NCI-H187 (cell line): ENCODE data around the gene MMP24OS.
"Not testable (repeated sequence)": the region's sequence is repeated elsewhere in the genome, so short reads cannot be mapped to it uniquely, and the experiment has no call there.

Source experiments
- DNase-seq, 2 experiments: peaks; one replicate each; lab custom pipeline; 2025; lab: John Stamatoyannopoulos, UW

The MMP24OS gene

GRCh38 chr20:35275741-35276251 lies 2.1 kb downstream of the MMP24OS start:
- DNase-seq: no peak

DNA sequence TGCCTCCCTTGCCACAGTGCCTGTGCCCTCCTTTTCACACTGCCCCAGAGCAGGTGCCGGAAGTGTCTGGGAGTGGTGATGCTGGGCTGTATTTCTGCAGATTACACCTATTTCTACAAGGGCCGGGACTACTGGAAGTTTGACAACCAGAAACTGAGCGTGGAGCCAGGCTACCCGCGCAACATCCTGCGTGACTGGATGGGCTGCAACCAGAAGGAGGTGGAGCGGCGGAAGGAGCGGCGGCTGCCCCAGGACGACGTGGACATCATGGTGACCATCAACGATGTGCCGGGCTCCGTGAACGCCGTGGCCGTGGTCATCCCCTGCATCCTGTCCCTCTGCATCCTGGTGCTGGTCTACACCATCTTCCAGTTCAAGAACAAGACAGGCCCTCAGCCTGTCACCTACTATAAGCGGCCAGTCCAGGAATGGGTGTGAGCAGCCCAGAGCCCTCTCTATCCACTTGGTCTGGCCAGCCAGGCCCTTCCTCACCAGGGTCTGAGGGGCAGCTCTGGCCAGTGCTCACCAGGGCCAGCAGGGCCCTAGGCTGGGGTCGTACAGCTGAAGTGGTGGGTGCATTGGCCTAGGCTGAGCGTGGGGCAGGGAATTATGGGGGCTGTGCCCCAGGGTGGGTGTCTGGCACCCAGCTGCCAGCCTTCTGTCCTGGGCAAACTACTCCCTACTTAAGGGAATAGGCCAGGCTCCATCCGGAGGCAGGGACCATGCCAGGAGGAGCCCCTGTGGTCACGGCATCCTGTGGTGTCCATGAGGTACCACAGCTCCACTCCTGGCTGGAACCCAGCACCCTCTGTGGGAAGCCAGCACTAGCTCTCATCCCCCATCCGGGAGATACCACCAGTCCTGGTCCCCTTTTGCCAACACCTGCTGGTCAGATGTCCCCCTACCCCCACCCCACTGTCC lies 3.5 kb downstream of the MMP24OS start:
- DNase-seq: no peak

GRCh38 chr20:35273449-35274171 lies 4.3 kb downstream of the MMP24OS start:
- DNase-seq: no peak

DNA sequence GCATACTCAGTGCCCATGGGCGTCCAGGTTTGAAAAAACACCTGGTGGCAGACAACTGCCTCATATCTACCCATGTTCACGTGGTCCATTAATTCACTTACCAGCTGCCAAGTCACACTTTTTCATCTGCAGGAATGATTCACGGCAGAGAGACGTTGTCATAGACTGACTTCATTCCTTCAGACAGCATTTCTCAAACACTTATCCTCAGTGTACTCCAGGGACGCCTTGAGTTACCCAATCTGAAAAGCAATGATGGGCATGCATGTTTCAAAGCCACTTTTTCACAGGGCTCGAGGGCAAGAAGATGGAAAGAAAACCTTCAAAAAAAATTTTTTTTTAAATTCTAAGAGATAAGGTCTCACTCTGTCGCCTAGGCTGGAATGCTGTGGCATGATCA lies 6.0 kb downstream of the MMP24OS start:
- no peak for DNase-seq

DNA sequence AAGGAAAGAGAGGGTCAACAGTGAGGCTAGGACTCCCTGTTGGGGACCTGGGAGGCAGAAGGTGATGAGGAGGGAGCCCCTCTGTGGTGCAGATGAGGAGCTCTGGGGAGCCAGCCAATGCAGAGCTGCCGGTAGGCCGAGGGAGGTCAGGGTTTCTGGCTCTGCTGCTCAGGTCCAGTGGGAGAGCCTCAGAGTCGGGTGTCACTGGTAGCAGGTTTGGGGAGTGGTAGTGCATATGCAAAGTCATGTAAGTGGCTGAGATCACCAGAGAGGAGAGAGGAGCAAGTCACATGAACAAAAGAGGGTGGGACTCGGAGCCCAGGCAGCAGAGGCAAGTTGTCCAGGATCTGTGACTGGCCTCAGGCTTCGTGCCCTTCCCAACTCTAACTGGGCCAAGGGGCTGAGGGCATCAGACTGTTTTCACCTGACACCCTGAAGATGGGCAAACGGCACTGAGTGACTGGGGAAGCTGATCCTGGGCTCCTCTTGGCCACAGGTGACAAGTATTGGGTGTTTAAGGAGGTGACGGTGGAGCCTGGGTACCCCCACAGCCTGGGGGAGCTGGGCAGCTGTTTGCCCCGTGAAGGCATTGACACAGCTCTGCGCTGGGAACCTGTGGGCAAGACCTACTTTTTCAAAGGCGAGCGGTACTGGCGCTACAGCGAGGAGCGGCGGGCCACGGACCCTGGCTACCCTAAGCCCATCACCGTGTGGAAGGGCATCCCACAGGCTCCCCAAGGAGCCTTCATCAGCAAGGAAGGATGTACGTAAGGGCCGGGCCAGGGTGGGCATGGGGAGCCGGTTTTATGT lies 6.6 kb downstream of the MMP24OS start:
- no peak for DNase-seq

DNA sequence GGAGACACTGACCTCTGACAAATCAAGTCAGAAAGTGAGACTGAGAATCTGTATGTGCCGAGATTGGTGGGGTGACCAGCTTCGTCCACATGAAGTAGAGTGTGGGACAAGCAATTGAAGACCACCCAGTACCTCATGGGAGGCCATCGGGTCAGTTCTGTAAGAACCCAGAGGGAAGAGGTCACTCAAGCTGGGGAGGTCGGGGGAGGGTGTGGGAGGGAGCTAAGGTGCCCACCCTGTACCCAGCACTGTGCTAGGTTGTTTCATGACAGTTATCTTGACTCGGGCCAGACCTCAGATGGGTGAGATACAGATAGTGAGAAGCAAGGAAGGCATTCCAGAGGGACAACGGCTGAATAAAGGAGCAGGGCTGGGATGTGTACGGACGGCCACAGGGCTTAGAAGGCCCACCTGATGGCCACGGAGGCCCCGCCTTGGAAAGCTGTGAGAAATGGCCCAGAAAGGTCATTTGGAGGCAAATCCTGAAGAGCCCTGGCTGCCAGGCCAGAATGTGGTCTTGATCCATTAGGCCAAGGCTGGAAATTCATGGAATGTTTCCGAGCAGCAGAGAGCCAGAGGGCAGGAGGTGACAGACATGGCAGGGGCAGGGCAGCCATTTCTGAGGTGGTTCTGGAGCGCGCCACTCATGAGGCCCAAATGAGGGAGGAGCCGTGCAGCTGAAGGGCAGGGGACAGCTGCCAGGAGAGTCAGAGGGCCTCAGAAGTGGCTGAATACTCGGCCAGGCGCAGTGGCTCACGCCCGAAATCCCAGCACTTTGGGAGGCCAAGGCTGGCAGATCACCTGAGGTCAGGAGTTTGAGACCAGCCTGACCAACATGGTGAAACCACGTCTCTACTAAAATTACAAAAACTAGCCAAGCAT lies 7.7 kb downstream of the MMP24OS start:
- no peak for DNase-seq

DNA sequence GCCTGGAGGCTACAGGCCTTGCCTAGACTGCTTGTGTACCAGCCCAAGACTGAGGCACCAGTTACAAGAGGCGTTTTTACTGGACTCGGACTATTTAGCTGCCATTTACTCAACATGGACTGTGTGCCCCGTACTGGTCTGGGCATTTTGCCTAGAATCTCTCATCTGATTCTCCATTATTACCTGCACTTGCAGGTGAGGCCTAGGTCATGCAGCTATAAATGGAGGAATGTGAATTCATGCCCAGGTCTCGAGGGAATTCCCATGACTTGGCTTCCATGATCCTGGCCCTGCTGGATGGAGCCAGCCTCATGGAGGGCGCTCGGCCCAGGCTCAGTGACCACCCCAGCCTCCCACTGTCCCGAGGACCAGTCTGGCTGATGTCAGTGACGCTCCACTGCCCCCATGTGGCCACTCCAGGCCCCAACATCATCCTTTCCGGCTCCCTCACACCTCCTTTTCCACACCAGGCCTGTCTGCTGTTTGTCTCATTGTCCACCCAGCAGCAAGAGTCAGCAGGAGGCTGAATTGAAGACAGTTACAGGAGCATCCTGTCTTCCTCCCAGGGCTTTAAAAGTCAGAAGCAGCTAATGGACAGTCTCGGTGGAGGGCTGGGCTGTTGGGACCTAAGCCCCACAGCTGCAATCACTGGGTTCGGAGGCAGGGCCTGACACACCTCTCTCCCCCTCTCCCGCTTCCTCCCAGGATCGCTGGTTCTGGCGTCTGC lies 8.7 kb downstream of the MMP24OS start:
- peak; percentile 10 to 19 for DNase-seq

DNA sequence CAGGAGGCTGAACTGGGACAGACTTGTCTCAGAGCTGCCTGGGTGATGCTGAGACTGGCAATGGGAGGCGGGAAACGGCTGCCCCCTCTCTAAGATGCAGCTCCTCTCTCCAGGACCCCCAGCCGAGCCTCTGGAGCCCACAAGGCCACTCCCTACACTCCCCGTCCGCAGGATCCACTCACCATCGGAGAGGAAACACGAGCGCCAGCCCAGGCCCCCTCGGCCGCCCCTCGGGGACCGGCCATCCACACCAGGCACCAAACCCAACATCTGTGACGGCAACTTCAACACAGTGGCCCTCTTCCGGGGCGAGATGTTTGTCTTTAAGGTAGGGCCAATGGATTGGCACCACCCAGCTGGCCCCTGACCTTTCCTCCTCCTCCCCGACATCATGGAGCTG lies 10.8 kb downstream of the MMP24OS start:
- DNase-seq: no peak

- no peak for DNase-seq
These were observed 13.2 kb downstream of the MMP24OS start for GRCh38 chr20:35264755-35265154.

GRCh38 chr20:35263532-35264341 lies 14.2 kb downstream of the MMP24OS start:
- no peak for DNase-seq

DNA sequence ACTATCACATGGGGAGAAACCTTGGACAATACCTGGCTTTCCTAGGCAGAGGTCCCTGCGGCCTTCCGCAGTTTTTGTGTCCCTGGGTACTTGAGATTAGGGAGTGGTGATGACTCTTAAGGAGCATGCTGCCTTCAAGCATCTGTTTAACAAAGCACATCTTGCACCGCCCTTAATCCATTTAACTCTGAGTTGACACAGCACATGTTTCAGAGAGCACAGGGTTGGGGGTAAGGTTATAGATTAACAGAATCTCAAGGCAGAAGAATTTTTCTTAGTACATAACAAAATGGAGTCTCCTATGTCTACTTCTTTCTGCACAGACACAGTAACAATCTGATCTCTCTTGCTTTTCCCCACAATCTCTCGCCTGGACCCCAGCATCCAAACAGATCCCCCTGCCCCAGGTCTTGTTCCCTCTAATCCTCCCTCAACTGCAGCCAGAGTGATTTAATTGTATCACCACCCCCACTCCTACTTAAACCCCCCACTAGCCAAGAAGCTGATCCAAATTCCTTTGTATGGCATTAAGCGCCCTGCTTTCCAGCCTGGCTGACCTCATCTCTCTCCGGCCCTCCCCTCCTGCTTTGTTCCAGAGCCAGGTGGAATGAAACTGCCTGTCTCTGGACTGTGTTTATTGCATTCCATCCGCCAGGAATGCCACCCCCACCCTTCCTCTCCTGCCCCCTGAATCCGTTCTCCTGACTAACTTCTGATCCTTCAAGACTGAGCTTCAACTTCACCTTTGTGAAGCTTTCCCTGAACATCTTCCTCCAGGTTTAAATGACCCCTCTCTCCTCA lies 15.0 kb downstream of the MMP24OS start:
- DNase-seq: not testable (repeated sequence)

- DNase-seq: not testable (repeated sequence)
These were observed 15.6 kb downstream of the MMP24OS start for GRCh38 chr20:35262321-35262720.

- no peak for DNase-seq
These were observed 17.5 kb downstream of the MMP24OS start for GRCh38 chr20:35260426-35260825.

- no peak for DNase-seq
These were observed 20.6 kb downstream of the MMP24OS start for GRCh38 chr20:35257175-35257909.

GRCh38 chr20:35254448-35254999 lies 23.4 kb downstream of the MMP24OS start:
- no peak for DNase-seq

GRCh38 chr20:35253010-35253409 lies 24.9 kb downstream of the MMP24OS start:
- DNase-seq: no peak

- DNase-seq: not testable (repeated sequence)
These were observed 25.3 kb downstream of the MMP24OS start for GRCh38 chr20:35252598-35252997.

GRCh38 chr20:35252037-35252461 lies 25.9 kb downstream of the MMP24OS start:
- no peak for DNase-seq
